Measurements from ENCODE around the gene USP49. TPM values are rescaled to one million over a fixed set of nuclear protein-coding genes. Genes with fewer than 3 reads are reported as not detected.

The USP49 gene
- total and polyA plus RNA-seq, 2 of the 13 experiments (the other 11 are each of a cell fraction or from before 2014, with no cell fraction given) = 2.9 to 4.3 TPM

DNA sequence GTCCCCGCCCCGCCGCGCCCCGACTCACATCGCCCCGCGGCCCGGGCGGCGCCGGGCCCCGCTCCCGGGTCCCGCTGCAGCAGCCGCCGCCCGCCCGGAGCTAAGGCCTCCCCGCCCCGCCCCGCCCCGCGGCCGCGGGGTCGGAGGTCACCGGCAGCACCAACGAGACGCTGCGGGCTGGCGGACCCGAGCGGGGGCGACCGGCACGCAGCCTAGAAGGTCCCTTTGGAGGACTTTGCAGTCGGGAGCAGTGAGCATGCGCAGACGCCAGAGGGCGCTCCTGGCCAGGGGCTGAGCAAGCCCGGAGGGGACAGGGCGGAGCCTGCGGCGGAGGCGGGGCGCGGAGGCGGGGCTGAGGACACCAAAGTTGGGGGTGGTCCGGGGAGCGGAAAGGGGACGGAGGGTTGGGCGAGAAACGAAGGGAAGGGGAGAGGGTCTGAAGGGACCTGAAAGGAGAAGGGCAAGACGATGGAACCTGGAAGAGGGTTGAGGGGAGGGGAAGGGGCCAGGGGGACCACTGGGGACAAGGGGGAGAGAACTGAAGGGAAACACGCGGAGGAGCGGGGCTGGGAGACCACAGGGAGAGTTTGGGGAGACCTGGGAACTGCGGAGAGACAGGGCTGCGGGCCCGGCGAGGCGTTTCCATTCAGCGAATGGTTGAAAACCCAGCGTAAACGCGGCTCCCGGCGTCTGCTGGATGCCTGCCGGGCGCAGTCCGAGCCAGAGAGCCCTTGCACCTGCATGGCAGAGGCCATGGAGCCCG is 115.2 kb downstream of the USP49 start, which contains the start of gene FRS3 (continued):
- TF ChIP-seq, protein P1, sequence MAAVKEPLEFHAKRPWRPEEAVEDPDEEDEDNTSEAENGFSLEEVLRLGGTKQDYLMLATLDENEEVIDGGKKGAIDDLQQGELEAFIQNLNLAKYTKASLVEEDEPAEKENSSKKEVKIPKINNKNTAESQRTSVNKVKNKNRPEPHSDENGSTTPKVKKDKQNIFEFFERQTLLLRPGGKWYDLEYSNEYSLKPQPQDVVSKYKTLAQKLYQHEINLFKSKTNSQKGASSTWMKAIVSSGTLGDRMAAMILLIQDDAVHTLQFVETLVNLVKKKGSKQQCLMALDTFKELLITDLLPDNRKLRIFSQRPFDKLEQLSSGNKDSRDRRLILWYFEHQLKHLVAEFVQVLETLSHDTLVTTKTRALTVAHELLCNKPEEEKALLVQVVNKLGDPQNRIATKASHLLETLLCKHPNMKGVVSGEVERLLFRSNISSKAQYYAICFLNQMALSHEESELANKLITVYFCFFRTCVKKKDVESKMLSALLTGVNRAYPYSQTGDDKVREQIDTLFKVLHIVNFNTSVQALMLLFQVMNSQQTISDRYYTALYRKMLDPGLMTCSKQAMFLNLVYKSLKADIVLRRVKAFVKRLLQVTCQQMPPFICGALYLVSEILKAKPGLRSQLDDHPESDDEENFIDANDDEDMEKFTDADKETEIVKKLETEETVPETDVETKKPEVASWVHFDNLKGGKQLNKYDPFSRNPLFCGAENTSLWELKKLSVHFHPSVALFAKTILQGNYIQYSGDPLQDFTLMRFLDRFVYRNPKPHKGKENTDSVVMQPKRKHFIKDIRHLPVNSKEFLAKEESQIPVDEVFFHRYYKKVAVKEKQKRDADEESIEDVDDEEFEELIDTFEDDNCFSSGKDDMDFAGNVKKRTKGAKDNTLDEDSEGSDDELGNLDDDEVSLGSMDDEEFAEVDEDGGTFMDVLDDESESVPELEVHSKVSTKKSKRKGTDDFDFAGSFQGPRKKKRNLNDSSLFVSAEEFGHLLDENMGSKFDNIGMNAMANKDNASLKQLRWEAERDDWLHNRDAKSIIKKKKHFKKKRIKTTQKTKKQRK (IDR thresholded peaks at IDR 0.05; ENCODE audit: low read length) = no peak
- TF ChIP-seq GPN1 (CRISPR knock-in tag; IDR thresholded peaks at IDR 0.05; ENCODE audit: borderline replicate concordance) (no peak), ZNF619 (CRISPR knock-in tag; IDR thresholded peaks at IDR 0.05) (peak; percentile 76; the same call in 1 of the 2 replicates), NR2C2 (CRISPR knock-in tag; IDR thresholded peaks at IDR 0.05; ENCODE audit: borderline replicate concordance) (peak; percentile 99), ZNF850 (CRISPR knock-in tag; conservative IDR thresholded peaks at IDR 0.05) (no peak), SRF (IDR thresholded peaks at IDR 0.05; ENCODE audit: low read depth, low read length) (no peak), MZF1 (CRISPR knock-in tag; IDR thresholded peaks at IDR 0.05; ENCODE audit: borderline replicate concordance) (0 out of 2 replicates have a peak, but pooled peaks have one; percentile 21), STAG1 (CRISPR knock-in tag; IDR thresholded peaks at IDR 0.05) (peak; percentile 94), NFATC3 (CRISPR knock-in tag; IDR thresholded peaks at IDR 0.05) (no peak), MIER3 (CRISPR knock-in tag; IDR thresholded peaks at IDR 0.05; ENCODE audit: borderline replicate concordance) (peak; percentile 88), CEBPB (IDR thresholded peaks at IDR 0.05; ENCODE audit: borderline replicate concordance, low read depth, low read length) (no peak), TERF1 (CRISPR knock-in tag; IDR thresholded peaks at IDR 0.05) (no peak), FOXA1 (IDR thresholded peaks at IDR 0.05) (no peak), FOXA1 (CRISPR knock-in tag; IDR thresholded peaks at IDR 0.05) (0 out of 2 replicates have a peak, but pooled peaks have one; percentile 49), ELF3 (CRISPR knock-in tag; IDR thresholded peaks at IDR 0.05) (peak; percentile 77), HMG20B (CRISPR knock-in tag; conservative IDR thresholded peaks at IDR 0.05) (peak; percentile 65; the same call in 1 of the 2 replicates), ZNF646 (CRISPR knock-in tag; IDR thresholded peaks at IDR 0.05) (no peak), PHF20 (CRISPR knock-in tag; IDR thresholded peaks at IDR 0.05) (peak; percentile 87), SMARCE1 (IDR thresholded peaks at IDR 0.05; ENCODE audit: borderline replicate concordance) (no peak), ZNF335 (CRISPR knock-in tag; IDR thresholded peaks at IDR 0.05) (no peak)
